ENCODE results near the gene GLI3.

GLI3 gene

DNA sequence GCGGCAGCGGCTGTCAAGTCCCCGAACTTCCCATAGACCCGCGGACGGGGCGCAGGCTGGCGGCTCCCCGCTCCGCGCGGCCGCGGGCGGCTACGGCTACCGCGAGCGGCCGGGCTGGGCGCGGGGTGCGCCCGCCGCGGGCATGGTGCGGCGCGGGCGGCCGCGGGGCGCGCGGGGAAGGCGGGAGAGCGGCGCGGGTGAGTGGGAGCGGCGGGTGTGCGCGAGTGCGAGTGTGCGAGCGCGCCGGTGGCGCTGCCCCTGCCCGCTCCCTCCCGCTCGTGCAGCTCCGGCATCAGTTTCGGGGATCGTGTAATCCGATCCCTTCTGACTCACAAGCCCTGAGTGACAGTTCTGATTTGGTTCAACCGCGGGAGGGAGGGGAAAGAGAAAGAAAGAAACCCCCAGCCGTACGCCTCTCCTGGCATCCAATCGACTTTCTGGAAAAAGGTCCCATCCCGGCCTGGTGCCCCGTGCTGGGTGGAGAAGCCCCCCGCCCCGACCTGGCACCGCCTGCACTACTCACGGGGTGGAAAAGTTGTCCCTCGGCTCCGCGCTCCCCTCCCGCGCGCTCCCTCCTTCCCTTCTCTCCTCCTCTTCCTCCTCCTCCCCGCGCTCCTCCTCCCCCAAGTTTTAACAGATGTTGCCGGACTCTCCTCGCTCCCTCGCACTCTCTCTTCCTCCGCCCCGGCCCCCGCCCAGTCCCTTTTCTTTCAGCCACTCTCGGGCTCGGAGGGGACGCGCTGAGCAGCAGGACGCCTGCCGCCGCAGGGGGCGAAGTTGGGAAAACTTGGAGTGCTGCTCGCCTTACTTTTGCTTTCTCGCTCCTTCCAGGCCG, at the start of gene GLI3:
TSS of gene GLI3 (minus strand) at position 234 of the 835 bp plus-strand sequence. CDS start 13,956 bp downstream, outside the sequence.
- no peak for DNase-seq

DNA sequence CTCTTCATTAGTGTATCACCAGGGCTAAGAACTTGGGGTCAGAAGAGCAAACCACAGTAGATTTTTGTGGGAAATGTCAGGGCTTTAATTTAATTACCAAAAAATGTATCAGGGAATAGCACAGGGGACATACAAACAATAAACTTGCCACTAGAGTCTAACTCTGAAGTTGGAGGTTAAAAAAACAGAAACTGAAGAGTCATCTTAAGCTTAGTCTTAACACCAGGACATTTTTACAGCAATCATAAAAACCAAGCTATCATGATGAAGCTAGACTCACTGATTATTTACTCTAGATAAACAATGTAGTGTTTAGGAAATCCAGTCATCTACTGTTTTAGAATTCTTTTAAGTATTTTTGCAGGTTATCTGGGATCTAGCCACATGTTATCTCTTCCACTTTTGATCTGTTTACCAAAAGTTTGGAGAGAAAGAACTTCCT, 48.4 kb upstream of the GLI3 start:
- DNase-seq, result no peak

DNA sequence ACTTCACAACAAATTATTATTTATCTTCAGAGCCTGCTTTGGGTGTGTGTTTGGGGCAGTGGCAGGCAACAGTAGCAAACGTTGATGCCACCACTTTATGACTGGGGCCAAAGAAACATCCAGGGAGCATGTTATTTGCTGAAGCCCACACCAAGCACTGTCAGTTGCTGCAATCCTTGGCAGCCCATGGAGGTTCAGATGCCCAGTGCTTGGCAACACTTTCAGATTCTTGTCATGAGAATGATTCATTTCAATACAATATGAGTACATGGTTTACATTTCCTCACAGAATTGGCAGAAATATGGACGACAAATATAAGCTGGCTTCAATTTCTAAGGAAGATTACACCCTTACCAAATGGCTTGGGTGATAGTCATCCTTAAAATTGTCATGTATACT, 46.5 kb upstream of the GLI3 start:
- DNase-seq, result no peak

DNA sequence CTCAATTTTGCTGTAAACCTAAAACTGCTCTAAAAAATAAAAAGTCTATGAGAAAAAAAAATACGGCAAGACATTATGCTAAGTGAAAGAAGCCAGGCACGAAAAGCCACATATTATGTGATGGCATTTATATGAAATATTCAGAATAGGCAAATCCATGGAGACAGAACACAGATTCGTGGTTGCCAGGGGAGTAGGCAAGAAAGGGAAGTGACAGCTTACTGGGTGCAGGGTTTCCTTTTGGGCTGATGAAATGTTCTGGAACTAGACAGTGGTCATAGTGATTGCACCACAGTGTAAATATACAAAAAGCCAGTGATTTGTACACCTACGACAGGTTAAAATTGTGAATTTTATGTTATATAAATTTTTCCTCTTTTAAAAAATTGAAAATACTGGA, 41.3 kb upstream of the GLI3 start:
- DNase-seq, result no peak

DNA sequence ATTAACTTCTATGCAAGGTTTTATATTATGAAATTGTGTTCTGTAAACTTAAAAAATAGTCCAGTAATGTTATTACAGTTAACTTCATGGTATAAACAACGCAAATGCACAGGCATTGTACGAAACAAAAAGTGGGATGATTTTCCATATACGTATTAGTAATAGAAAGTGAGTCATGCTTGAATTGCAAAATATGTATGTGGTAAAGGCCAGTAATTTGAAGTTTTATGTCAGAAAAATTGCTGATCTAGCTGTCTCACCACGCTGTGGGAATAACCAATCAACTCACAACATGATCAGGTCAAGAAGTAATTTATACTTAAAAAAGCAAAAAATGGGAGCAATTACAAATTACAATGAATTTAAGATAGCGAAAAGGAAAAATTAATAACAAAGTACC, 37.0 kb upstream of the GLI3 start:
- no peak for DNase-seq

DNA sequence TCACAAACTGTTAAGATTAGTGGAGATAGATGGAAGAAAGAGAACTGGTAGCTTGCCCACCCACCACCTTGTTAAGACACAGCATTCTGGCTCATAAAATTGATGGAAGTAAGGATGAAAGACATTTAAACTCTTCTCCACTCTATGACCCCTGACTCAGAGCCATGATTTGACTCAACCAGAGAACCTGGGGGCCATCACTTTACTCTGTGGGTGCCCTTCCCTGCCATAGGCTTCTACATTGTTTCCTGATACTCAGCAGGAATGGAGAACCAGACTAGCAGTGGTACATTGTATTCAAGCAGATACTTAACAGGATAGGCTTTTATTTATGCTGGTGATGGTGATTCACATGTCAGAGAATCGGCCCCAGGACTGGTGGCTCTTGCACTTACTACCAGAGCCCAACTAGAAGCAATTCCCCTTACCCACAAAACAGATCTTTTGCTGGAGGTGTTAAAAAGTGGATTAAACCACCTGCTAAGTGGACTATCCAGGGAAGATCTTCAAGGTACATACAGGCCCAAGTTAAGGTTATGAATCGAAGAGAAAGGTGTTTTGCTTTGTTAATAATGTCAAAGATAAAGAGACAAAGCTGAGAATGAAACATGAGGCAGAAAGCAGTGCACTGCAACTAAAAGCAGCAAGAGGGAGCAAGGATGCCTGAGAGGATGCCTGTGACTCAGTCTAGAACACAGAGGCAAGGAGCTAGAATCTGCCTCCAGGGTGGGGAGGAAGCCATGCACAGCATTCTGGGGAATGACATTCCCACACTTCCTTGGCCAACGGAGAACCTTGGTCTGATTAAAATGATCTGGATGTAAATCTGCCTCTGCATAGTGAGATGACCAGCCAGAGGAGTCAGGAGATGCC, 36.0 kb upstream of the GLI3 start:
- DNase-seq, result no peak

DNA sequence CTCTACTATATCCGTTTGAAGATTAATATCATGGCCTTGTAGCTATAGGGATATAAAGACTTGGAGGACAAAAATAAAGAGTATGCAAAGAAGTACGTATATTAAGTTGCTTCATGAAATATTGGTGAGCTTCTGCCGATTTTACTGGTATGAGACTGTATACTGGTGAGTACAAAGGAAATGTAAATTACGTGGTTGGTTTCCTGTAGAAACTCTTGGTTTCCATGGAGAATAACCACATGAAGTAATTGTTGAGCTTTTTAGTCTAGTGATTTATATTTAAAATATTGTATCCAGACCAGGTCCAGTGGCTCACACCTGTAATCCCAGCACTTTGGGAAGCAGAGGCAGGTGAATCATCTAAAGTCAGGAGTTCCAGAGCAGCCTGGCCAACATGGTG, 32.2 kb upstream of the GLI3 start:
- DNase-seq, result no peak

DNA sequence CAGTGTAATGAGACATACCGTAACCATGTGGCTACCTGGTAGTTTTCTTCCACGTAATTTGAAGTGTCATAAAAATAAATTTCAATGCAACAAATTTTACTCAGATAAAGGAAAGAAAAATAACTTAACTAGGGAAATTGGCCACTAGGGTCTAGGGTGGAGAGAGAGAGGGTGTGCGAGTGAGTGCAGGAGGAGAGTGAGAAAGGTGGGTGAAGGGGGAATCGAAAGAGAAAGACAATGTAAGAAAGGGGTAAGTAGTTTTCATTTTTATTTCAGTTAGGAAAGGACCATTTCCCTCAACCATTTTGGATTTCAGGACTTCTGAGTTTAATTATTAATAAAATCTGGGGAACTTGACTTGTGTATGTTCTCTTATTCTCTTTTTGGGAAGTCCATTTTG, 27.7 kb upstream of the GLI3 start:
- no peak for DNase-seq

DNA sequence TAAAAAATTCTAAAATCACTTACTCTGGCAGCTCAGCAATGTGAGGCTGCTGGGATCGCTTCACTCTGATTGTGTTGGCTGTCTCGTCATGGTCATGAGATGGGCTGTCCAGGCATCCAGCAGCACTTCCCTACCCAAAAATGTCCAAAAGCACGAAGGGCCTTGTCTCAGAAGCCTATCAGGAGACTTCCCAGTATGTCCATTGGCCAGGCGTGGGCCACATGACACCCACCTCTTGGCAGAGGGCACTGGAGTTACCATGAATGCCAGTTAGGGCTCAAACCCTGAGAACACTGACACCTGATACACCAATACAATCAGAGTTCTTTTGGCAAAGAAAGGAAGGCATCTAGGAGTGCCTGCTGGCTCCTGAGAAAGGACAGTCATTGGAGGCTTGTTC, 27.0 kb upstream of the GLI3 start:
- no peak for DNase-seq

DNA sequence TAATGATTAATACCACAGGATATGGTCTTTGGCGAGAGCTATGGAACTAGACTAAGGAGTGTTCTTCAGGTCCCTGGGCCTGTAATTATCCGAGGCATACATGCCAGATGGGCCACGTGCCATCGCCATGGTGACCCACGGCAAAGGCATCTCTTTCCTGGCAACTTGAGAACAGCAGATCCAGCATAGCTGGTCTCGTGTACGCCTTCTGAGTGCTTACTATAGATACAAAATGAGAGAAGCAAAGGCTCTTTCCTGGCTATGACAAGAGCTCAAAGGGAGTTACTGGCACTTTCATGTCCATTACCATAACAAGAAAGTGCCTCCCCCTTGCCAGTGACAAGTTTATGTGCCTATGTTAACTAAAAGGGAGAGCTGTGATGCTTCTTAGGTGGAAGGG, 26.0 kb upstream of the GLI3 start:
- no peak for DNase-seq

DNA sequence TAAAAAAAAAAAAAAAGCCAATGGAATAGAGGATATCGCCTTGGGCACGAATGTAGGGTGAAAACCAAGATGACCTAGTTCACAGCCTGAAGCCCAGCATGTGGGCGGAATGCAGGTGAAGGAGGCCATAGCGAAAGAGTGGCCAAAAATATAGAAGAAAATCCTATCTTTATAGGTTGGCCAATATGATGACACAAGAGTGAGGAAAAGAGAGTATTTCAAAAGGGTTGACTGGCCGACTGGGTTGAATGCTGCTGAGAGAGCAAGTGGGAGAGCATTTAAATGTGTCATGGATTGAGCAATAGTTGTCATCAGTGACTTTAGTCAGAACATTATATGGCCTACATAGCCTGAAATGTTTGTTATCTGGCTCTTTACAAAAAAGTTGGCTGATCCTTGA, 17.2 kb upstream of the GLI3 start:
- no peak for DNase-seq

DNA sequence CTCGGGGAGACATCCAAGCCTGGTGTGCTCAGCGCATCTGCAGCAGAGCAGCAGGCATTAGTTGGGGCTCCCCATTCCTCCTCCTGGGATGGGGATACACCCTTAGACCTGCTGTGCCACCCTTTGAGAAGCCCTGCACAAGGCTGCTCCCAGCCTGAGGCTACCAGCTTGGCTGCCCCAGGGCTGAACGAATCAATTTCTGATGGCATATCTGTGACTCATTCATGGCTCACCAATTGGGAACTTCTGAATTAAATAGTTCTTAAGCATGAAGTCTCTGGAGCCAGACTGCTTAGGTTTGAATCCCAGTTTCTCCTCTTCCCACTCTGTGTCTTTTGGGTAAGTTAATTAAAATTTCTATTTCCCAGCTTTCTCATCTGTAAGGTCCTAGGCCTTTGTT, 16.3 kb upstream of the GLI3 start:
- DNase-seq, result no peak

DNA sequence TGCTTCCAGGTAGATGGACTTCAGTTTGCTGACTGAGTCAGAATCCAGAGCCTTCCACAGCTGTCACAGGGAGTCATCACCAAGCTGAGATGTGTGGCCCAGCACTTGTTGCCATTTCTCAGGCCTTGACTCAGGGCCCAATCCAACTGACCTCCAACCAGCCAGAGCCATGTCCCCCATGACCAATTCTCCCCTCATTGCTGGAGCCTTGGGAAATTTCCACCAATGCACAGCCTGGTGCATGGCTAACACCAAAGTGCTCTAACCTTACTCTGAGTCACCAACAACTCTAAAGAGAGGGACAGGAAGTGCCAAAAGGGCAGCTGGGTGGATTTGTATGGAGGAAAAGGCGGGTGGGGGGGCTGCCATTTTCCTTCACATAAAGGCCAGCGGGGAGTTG, 13.4 kb upstream of the GLI3 start:
- no peak for DNase-seq

DNA sequence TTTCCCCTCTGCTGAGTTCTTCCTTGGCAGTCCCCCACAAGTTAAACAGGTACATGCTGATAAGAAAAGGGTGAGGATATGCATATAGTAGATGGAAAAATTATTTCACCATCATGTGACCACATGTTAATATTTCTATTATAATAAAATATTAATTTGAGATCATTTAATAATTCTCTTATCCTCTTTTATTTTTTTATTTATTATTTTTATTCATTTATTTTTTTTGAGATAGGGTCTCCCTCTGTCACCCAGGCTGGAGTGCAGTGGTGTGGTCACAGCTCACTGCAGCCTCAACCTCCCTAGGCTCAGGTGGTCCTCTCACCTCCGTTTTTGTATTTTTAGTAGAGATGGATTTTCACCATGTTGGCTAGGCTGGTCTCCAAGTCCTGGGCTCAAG, 11.6 kb upstream of the GLI3 start:
- no peak for DNase-seq

DNA sequence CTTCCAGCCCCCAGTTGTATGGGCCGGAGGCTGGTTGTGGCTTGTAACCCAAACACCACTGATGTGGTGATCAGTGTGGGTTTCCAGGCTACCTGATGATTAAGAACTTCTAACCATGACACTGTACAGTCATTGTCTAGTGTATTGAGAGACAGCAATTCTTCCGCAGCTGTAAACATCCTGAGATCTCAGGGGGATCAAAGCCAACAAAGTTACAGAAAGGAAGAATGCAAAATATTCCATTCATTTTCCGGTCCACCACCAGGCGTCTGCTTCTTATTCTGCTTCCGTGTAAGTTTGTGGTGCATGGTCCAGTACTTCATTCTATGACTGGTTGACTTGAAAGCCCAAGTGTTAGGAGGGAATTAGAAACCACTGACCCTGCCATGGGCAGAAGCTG, 10.3 kb upstream of the GLI3 start:
- no peak for DNase-seq

DNA sequence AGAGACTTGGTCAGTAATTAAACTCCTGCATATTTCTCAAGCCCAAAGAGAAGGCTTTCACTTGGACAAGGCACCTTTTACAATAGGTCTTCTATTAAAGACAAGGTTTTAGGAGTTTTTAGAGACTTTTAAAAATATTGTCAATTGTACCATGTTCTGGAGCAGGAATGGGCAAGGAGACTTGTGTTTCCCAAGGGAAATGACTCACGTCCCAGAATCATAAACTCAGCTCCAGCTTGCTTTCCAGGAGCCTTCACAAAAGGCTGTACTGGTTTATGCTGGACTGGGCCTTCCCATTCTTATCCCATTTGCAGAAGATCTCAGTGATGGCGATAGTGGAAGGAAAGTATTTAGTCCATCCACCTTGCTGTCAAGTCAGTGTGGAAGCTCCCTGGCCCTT, 7.8 kb upstream of the GLI3 start:
- DNase-seq, result no peak

DNA sequence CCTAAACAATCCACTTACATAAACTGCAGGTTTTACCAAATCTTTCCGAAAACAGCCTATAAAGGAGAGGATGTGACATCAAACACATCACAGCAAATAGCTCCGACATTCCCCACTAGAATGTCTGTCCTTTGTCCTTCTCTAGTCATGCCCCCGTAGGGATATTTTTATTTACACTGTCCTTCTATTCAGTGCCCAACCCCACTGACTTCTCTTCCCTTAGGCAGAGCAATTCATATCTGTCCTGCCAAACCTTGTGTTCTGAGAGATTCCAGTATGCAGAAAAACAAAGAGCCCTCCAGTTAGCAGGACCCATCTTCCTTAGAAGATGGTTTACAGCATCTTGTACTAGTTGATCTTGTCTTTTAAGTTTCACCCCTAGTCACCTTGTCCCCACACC, 5.4 kb upstream of the GLI3 start:
- DNase-seq, result no peak

DNA sequence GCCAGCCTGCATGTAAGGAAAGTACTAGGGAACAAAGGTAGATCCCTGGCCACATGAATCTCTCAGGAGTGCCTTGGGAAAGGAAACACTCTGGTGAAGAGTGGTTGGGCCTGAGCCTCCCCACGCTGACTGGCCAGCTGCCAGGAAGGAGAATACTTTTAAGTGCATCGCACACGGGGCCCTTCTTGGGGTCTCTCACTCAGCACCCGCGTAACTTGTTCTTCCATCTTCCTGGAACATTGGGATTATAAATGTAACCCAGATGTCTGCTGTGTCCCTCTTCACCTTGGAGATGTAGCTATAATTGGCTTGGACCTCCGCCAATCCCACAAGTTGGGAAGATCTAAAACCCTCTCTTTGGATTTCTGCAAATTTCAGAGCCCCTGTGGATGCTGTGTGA, 4.4 kb upstream of the GLI3 start:
- no peak for DNase-seq

DNA sequence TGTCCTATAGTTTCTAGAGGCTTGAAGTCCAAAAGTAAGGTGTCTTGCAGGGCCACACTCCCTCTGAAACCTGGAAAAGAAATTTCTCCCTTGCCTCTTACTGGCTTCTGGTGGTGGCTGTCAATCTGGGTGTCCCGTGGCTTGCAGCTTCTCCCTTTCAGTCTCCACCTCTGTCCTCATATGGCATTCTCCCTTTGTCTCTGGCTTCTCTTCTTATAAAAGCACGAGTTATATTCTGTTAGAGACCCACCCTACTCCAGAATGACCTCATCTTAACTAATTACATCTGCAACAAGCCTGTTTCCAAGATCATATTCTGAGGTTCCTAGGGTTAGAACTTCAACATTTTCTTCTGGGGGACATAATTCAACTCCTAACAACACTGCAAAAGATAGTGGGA, 3.4 kb upstream of the GLI3 start:
- DNase-seq, result no peak

DNA sequence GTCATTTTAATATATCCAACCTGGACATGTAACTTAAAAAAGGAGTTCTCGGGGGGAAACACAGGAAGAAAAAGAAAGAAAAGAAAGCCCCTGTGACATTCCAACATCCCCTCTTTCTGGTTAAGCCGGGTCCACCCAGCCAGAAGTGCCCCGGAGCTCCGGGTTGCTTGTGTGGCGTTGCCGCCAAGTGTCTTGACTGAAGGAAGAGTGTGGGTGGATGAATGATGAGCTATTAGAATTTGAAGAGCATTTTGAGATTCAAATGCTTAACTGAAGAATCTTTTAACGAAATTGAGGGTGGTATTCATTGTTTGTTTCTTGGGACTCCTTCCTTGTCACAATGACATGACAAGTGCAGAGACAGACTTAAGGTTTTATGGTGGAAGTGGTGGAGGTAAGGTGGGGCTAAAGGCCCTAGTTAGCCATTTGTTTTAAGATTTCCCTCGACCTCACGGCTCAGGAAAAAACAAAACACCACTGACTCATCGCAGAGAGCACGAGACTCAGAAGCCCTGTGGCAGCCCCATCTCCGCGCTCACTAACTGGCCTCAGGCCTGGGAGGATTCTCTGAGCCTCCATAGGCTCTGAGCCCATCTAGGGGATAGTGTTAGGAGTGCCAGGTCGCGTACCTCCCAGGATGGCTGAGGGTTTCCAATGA, 1.8 kb upstream of the GLI3 start:
- DNase-seq, result no peak

DNA sequence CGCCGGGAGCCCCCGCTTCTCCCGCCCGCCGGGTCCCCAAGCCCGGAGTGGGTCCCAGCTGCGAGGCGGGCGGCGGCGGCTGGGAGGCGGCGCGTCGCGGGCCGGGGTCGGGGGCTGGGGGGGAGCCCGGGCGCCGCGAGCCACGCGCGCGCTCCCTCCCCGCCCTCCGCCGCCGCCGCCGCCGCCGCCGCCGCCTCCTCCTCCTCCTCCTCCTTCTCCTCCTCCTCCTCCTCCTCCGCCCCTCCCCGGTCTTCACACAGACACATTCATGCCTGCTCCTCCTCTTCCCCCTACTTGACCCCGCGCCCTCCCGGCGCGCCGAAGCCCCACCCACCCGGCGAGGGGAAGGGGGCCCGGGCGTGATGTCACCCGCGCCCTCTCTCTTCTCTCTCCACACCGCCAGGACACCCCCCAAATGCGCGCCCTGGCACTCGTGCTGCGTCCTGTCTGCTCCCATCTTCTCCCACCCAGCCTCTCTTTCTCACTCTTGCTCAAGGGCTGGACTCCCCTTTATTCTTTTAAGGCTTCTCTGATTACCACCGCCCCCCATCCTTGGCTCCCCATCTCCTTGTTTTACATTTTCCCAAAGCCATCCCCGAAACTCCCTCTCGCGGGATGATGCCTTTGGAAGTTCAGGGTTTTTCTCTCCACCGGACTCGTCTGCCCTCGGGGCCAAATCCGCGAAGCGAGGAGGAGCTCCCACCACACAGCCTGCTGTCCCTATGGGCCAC, 967 bp upstream of the GLI3 start:
- DNase-seq, result no peak

DNA sequence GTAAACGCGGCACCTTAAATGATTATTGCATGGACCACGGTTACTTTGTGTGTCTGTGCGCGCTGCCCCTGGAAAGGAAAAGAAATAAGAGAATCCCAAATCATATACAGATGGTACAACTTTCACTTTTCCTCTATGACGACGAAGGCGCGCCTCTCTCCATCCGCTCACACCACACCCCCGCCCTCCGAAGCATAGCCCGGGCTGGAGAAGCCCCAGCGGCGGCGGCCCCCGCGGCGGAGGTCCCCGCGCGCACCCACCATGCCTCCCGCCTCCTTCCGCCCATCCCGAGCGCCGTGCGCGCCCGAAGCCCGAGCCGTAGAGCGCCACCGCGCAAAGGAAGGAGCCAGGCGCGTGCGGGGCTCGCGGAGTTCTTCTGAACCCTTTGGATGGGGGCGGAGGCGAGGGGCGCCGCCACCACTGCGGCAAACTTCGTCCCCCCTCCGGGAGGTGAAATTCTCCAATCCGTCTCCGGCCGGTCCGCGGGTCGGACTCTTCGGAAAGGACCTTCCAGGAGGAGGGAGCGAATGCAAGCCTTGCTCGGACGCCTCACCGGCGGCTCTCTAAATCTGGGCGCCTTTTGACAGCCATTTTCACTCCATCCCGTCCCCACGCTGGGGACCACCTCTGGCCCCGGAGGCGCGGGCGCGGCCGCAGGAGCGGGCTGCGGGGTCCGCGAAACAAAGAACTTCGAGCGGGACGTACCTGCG, 588 bp downstream of the GLI3 start:
- DNase-seq, result no peak

All from NCI-H2029 treated with DMSO at 0.1 percent for 48 hours (cell line).